NCI-H2227 treated with DMSO at 0.1 percent for 48 hours (cell line): ENCODE measurements around the gene KRT79.

Experiments
- DNase-seq: peaks from one replicate; lab custom pipeline; 2025; lab: John Stamatoyannopoulos, UW

Gene KRT79

DNA sequence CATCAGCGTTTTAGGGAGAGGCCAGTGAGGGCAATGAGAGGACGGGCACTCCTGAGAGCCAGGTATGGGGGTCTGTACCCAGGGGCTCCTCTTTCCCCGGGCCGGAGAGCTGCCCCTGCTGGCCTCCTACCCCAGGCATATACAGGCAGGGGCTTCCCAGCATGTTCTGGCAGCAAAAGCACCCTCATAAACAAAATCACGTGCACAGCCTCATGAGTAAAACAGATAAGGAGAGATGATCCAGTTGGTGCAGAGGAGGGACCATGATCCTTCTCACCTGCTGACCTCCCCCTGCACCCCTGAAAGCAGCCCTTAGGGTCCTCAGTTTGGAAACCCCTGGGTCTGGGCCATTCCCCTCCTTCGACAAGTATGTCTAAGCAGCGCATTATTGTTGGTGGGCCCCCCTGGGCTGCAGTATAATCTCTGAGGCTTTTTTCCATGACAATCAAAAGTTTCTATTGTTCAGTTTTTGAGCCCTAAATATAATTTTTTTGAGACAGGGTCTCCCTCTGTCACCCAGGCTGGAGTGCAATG lies 15.2 kb downstream of the KRT79 start:
- DNase-seq, result no peak

GRCh38 chr12:52818388-52818787 lies 15.7 kb downstream of the KRT79 start:
- DNase-seq, result peak; percentile 13

DNA sequence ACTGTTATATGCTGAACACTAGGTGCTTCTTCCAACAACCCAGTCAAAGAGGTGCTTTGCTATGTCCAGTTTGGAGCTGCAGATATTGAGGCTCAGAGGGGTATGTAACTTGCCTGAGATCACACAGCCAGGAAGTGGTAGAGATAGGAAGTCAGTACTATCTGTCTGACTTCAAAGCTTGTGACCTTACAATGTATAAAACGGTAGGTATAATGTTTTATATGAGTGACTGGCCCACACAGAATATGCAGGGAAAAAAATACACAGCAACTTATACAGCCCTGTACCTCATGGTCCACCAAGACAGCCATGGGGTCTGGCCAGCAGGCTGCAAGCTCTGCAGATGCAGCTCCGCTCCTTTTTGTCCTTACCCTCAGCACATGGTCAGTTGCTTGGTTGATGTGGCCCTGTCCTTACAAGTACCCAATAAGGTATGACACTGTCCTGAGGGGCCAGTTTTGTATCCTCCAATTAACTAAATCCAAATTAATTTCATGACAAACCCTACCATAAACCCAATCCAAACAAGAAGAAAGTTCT lies 16.3 kb downstream of the KRT79 start:
- DNase-seq, result no peak

DNA sequence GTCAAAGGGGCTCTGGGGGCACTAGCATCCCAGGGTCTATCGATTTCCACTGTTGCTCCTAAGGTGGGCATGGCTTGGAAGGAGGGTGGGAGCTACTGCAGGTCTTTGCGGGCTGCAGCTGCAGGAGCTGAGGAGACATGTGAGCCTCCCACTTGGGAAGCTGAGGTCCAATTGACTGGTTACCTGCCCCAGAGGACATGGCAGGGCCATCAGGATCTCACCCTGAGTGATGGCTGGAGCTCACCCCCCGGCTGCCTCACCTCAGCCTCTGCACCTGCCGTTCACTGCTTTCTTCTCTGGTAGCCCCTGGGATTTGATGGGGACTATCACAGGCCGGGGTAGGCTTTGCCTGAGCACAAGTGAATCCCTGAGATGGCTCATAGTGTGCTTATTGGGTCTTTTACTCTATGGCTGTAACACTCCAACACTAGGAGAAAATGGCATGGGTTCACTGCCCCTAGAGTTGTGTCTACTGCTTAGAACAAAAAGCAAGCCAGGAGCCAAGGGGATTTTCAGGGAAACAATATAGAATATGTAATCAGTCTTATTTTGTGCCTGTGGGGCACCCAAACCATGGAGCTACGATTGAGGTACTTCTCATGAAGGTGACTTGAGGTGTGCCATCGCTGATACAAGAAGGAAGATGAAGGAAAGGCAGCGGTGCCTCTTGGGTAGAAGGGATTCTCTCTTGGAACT lies 17.0 kb downstream of the KRT79 start:
- DNase-seq, result no peak

GRCh38 chr12:52815676-52816588 lies 18.2 kb downstream of the KRT79 start:
- DNase-seq, result no peak

DNA sequence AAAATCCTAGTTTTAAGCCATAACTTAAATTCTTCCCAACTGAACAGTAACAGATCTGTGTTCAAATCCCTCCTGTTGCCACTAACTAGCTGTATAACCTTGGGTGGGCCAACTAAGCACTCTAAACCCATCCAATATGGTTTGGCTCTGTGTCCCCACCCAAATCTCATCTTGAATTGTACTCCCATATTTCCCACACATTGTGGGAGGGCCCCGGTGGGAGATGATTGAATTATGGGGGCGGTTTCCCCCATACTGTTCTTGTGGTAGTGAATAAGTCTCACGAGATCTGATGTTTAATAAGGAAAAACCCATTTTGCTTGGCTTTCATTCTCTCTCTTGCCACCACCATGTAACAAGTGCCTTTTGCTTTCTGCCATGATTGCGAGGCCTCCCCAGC lies 18.9 kb downstream of the KRT79 start:
- no peak for DNase-seq

DNA sequence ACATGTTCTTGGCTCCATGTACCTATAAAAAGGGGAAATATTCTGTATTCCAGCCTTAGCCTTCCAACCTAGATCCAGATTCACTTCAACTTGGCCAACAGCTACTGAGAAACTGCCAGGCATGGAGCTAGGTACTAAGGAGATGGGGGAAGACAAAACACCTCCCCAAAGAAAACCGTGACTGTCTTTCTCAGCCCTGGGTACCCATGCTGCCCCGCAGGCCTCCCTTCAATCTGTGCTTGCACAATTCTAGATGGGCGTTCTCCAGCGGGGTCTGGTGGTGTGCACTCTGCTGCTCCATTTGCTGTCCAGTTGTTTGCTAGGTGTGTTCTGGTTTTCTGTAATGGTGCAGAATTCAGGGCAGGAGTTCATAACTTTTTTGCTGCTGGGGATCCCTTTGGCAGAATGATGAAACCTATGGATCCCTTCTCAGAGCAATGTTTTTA lies 19.4 kb downstream of the KRT79 start:
- no peak for DNase-seq

GRCh38 chr12:52813885-52814709 lies 20.0 kb downstream of the KRT79 start, which contains the start of gene KRT4:
Gene KRT4, minus strand, starts transcription at chr12:52814116. Its CDS starts 58 bp downstream, at chr12:52814058.
- DNase-seq, result no peak

DNA sequence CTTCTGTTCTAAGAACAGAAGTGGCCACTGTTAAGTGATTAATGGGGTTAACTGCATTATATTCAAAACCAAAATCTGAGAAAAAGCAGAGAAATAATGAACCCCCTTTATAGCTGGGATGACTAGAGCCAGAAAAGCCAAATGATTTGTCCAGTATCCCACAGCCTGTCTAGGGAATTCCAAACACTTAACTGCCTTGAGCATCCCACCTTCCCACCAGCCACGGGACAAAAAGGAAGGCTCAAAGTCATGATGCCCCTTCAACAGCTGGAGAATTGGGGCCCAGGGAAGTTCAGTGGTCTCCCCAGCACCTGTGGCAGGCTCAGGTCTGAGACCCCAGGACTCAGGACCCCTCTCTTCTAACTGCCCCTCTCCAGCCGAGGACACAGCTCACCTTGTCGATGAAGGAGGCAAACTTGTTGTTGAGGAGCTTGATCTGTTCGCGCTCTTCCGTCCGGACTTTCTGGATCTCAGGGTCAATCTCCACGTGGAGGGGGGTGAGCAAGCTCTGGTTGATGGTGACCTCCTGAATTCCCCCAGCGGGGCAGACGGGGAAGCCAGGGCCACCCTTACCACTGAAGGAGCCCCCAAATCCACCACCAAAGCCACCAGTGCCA lies 20.8 kb downstream of the KRT79 start:
- no peak for DNase-seq

GRCh38 chr12:52812749-52813148 lies 21.4 kb downstream of the KRT79 start:
- DNase-seq, result no peak

- no peak for DNase-seq
Measured at GRCh38 chr12:52812073-52812400, 22.1 kb downstream of the KRT79 start.

DNA sequence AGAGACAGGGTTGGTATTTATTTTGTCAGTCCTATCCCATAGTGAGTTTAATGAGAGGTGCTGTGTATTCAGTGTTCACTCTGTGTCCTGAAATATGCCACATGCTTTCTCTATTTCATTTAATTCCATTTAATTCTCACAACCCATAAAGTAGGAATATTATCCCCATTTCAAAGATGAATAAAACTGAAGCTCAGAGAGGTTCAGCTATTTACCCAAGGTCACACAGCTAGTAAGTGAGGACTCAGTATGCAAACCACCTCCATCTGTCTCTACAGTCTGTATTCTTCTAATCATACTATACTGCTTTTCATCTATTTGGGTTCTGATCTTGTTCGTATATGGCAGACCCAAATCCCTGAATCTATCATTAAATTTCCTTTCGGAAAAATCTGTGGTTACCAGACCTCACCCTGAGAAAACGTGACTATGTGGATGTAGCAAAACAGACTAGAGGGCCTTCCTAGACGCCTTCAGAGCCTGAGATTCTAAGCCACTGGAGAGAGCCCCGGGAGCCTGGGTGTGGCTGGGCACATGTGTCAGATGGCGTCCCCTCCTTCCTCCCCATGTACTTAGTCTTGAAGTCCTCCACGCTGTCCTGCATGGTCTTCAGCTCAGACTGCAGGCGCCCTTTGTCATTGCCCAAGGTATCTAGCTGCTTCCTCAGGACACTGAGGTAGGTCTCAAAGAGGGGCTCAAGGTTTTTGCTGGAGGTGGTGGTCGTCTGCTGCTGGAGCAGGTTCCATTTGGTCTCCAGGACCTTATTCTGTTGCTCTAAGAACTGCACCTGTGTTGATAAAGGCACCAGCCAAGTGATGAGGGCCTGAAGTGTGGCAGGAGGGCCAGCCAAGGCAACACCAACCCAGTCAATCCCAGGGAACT lies 22.7 kb downstream of the KRT79 start:
- DNase-seq, result no peak

DNA sequence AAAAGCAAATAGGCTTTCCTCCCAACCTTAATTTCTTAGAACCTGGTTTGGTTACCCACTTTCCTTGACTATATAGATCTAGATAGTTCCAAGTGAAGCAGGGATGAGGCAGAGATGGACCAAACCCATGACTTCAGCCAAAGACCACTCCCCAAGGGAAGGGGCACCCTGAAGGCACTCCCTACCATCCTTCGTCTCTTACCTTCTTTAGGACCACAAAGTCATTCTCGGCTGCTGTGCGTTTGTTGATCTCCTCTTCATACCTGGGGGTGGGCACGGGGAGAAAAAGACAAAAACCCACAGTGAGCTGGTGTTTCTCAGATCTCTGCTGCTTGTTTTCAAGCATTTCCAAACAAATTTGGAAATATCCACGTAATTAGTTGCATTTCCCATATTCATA lies 23.6 kb downstream of the KRT79 start:
- no peak for DNase-seq

GRCh38 chr12:52809166-52809565 lies 24.9 kb downstream of the KRT79 start:
- DNase-seq, result no peak

DNA sequence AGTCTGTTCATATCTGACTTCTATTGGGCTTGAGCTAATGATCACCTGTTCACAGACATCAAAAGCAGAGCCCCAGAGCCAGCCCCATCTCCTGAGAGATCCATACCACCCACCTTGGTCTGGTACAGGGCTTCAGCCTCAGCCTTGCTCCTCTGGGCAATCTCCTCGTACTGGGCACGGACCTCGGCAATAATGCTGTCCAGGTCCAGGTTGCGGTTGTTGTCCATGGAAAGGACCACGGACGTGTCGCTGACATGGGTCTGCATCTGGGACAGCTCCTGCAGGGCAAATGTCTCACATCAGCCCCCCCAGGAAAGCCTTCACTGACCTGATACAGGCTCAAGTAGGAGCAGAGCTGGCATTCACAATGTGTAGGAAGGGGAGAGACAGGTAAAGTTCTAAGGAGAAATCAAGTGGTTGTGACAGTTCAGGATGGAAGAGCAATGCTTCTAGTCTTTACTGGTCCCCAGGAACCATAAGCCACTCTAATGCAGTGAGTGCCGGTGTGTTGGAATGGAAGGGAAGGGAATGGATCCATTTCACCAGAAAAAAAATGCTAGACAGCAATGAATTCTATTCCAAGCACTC lies 25.4 kb downstream of the KRT79 start:
- DNase-seq, result no peak

GRCh38 chr12:52807544-52808470 lies 26.3 kb downstream of the KRT79 start:
- DNase-seq, result no peak

GRCh38 chr12:52806821-52807543 lies 27.1 kb downstream of the KRT79 start:
- DNase-seq, result no peak

DNA sequence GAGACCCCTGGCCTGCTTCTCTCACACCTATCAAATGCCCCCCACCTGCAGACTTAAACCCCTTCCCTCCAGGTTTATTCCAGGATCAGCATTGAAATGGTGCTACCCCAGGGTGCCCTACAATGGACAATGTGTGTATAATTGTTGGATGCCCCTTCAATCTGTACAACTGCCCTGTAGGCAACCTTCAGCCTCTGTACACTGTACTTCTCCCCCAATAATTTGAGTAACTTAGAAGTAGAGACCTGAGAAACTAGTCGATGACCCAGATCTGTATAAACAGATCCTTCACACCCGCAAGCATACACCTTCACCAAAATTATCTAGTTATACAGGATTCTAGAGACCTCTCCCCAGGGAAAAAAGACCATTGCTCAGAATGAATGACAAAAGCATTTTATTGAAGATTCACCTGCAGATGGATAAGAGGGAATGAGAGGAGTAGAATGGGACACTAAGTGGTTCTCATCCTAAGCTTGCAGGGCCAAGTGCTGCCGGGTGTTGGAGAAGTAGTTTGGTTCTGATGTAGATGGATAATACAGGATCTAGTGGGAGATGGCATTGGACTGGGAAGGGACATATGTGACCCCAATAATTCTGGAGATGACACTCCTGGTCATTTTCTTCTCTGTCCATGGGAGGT lies 27.8 kb downstream of the KRT79 start:
- no peak for DNase-seq
